ENCODE measurements around the gene DIABLO.
A peak's percentile ranks its signal among the peaks of the same experiment; 100 is the strongest.
"Not testable (repeated sequence)": the region's sequence is repeated elsewhere in the genome, so short reads cannot be mapped to it uniquely, and the experiment has no call there.

Gene DIABLO

GRCh38 chr12:122225683-122226365 lies at the start of gene DIABLO:
TSS of gene DIABLO (minus strand) at chr12:122226052. CDS start at chr12:122226014, 38 bp downstream.
- DNase-seq (peak; percentile 100), ATAC-seq (peak; percentile 93)
- Mint-ChIP-seq H3K27ac (peak within 1 kb of the TSS; percentile 93 to 95), H3K9me3 (no peaks in the 10 kb centered on the region), H3K27me3 (no peaks in the 10 kb centered on the region), H3K4me1 (peaks cover 57% of the 10 kb centered on the region), H3K4me3 (peak within 1 kb of the TSS; percentile 92 to 95)

DNA sequence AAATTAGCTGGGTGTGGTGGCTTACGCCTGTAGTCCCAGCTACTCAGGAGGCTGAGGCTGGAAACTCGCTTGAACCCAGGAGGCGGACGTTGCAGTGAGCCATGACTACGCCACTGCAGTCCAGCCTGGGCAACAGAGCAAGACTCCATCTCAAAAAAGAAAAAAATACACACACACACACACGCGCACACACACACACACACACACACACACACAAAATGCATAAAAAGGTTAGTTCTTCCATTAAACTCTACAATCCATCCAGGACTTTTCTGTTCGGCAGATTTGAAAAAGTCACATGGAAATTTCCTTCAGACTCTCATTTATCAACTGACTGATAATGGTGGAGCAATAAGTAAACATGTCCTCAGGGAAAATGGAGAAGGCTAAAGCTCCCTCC lies 49.6 kb upstream of the DIABLO start:
- no peak for ATAC-seq
- Mint-ChIP-seq H3K27me3 (no peaks in the 10 kb centered on the region), H3K4me3 (no peak overlapping the region), H3K4me1 (no peaks in the 10 kb centered on the region), H3K9me3 (no peaks in the 10 kb centered on the region), H3K27ac (no peak overlapping the region)
- no peak for DNase-seq

DNA sequence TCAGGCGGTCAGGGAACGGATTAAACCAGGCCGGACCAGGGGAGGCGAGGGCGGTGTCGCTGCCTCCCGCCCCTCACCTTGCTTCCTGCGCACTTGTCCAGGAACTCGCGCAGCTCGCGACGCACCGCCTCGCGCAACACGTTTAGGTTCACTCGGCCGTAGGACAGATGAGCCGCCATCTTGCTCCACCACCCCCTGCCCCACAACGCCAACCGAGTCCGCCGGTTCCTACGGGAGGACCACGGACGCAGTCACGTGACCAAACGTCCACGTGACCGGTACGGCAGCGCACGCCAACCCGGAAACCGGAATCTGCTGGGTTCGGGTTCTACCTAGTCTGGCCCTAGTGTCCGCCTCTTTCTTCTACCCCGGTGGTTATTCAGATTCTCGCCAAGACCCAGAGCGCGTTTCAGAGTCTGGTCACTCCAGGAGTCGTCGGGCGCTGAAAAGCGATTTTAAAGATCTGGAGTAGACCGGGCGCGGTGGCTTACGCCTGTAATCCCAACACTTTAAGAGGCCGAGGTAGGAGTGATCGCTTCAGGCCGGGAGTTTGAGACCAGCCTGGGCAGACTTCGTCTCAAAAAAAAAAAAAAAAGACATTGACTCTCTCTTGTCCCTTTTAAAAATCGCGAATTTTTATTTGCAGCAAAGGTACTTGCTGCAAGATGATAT lies 40.5 kb upstream of the DIABLO start, which contains the start of gene VPS33A:
VPS33A (minus strand) TSS at position 265 of the 672 bp plus-strand sequence; CDS start at position 179, 86 bp downstream.
- peak within 1 kb of the TSS; percentile 98 to 100 for H3K27ac Mint-ChIP-seq

GRCh38 chr12:122265886-122266229 lies 40.0 kb upstream of the DIABLO start:
- ATAC-seq (peak; percentile 61), DNase-seq (no peak)
- peak overlapping the region; percentile 95 to 96 for H3K4me3 Mint-ChIP-seq
- H3K27ac Mint-ChIP-seq: peak overlapping the region; percentile 98 to 100
- H3K4me1 Mint-ChIP-seq: peaks cover 27% of the 10 kb centered on the region
- no peaks in the 10 kb centered on the region for H3K27me3 Mint-ChIP-seq
- H3K9me3 Mint-ChIP-seq: no peaks in the 10 kb centered on the region

More for the DNA sequence above, 40.5 kb upstream of the DIABLO start, which contains the start of gene VPS33A:
- H3K9me3 Mint-ChIP-seq: no peaks in the 10 kb centered on the region
- ATAC-seq (peak; percentile 94), DNase-seq (peak; percentile 95 to 96)
- H3K4me1 Mint-ChIP-seq: peaks cover 27% of the 10 kb centered on the region
- H3K4me3 Mint-ChIP-seq: peak within 1 kb of the TSS; percentile 95 to 96
- no peaks in the 10 kb centered on the region for H3K27me3 Mint-ChIP-seq

GRCh38 chr12:122265476-122265875 lies 39.6 kb upstream of the DIABLO start:
- peak in 1 of 2 donors; percentile 7 for DNase-seq
- Mint-ChIP-seq H3K27me3 (no peaks in the 10 kb centered on the region), H3K9me3 (no peaks in the 10 kb centered on the region), H3K27ac (peak overlapping the region; percentile 98 to 100), H3K4me1 (peaks cover 27% of the 10 kb centered on the region), H3K4me3 (peak overlapping the region; percentile 95 to 96)
- ATAC-seq: no peak

GRCh38 chr12:122260735-122261134 lies 34.9 kb upstream of the DIABLO start:
- not testable (repeated sequence) for H3K27ac Mint-ChIP-seq, H3K9me3 Mint-ChIP-seq, H3K27me3 Mint-ChIP-seq, H3K4me3 Mint-ChIP-seq, ATAC-seq, DNase-seq
- peaks cover 15% of the 10 kb centered on the region for H3K4me1 Mint-ChIP-seq

DNA sequence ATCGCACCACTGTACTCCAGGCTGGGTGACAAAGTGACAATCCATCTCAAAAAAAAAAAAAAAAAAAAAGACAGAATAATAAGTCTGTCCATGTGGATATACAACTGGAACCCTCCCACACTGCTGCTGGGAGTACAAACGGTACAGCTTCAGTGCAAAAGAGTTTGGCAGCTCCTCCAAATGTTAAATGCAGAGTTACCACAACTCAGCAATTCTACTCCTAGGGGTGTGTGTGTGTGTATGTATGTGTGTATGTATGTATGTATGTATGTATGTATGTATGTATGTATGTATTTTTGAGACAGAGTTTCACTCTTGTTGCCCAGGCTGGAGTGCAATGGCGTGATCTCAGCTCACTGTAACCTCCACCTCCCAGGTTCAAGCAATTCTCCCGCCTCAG lies 33.1 kb upstream of the DIABLO start:
- H3K9me3 Mint-ChIP-seq, ATAC-seq, H3K27ac Mint-ChIP-seq, H3K4me1 Mint-ChIP-seq, H3K27me3 Mint-ChIP-seq, H3K4me3 Mint-ChIP-seq, DNase-seq: not testable (repeated sequence)

GRCh38 chr12:122258462-122258861 lies 32.6 kb upstream of the DIABLO start:
- not testable (repeated sequence) for ATAC-seq, DNase-seq, H3K4me1 Mint-ChIP-seq, H3K27me3 Mint-ChIP-seq, H3K27ac Mint-ChIP-seq, H3K4me3 Mint-ChIP-seq, H3K9me3 Mint-ChIP-seq

- Mint-ChIP-seq H3K27me3 (no peaks in the 10 kb centered on the region), H3K4me3 (no peak overlapping the region), H3K9me3 (no peaks in the 10 kb centered on the region), H3K27ac (no peak overlapping the region), H3K4me1 (peaks cover 5% of the 10 kb centered on the region)
- ATAC-seq: no peak
- DNase-seq: no peak
Observed at GRCh38 chr12:122250536-122250935, 24.7 kb upstream of the DIABLO start.

DNA sequence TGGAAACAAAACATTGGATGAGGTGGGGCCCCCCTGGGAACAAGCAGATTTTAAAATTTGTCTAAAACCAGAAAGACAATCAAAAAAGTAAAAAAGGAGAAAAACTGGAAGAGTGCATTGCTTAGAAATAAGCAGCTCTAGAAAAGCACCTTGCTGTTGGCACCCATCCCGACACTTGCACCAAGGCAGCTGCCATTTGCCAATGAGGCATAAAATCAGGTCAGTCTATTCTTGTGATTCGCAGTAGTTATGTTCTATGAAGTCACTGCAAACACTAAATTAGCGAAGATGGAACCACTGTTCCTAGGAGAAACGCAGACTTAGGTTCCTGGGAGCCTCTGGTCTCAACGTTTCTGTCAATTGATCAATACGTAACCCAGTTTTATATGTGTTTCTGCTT lies 24.2 kb upstream of the DIABLO start:
- H3K4me3 Mint-ChIP-seq: no peak overlapping the region
- H3K27me3 Mint-ChIP-seq: no peaks in the 10 kb centered on the region
- ATAC-seq (no peak), DNase-seq (no peak)
- H3K9me3 Mint-ChIP-seq: no peaks in the 10 kb centered on the region
- no peak overlapping the region for H3K27ac Mint-ChIP-seq
- peaks cover 7% of the 10 kb centered on the region for H3K4me1 Mint-ChIP-seq

- Mint-ChIP-seq H3K27ac (no peak overlapping the region), H3K4me1 (peaks cover 15% of the 10 kb centered on the region), H3K4me3 (no peak overlapping the region), H3K27me3 (no peaks in the 10 kb centered on the region), H3K9me3 (no peaks in the 10 kb centered on the region)
- DNase-seq (no peak), ATAC-seq (no peak)
Observed at GRCh38 chr12:122245553-122245952, 19.7 kb upstream of the DIABLO start.

GRCh38 chr12:122244565-122245371 lies 18.9 kb upstream of the DIABLO start:
- Mint-ChIP-seq H3K9me3 (no peaks in the 10 kb centered on the region), H3K4me3 (peak overlapping the region; percentile 33 to 37), H3K4me1 (peaks cover 15% of the 10 kb centered on the region), H3K27ac (peak overlapping the region in 1 of 2 donors; percentile 8), H3K27me3 (no peaks in the 10 kb centered on the region)
- DNase-seq (no peak), ATAC-seq (peak; percentile 69)

GRCh38 chr12:122243965-122244364 lies 18.1 kb upstream of the DIABLO start:
- no peak for DNase-seq
- H3K27ac Mint-ChIP-seq: no peak overlapping the region
- H3K27me3 Mint-ChIP-seq: no peaks in the 10 kb centered on the region
- no peaks in the 10 kb centered on the region for H3K9me3 Mint-ChIP-seq
- peaks cover 15% of the 10 kb centered on the region for H3K4me1 Mint-ChIP-seq
- ATAC-seq: no peak
- peak overlapping the region in 1 of 2 donors; percentile 10 for H3K4me3 Mint-ChIP-seq

GRCh38 chr12:122238861-122239260 lies 13.0 kb upstream of the DIABLO start:
- DNase-seq (no peak), ATAC-seq (no peak)
- Mint-ChIP-seq H3K27ac (peak overlapping the region in 1 of 2 donors; percentile 60), H3K4me1 (no peaks in the 10 kb centered on the region), H3K27me3 (no peaks in the 10 kb centered on the region), H3K9me3 (no peaks in the 10 kb centered on the region), H3K4me3 (no peak overlapping the region)

GRCh38 chr12:122235741-122236140 lies 9.9 kb upstream of the DIABLO start:
- H3K27ac Mint-ChIP-seq: no peak overlapping the region
- no peak for DNase-seq
- H3K4me1 Mint-ChIP-seq: no peaks in the 10 kb centered on the region

GRCh38 chr12:122232691-122233090 lies 6.8 kb upstream of the DIABLO start:
- no peaks in the 10 kb centered on the region for H3K9me3 Mint-ChIP-seq
- H3K4me1 Mint-ChIP-seq: peaks cover 7% of the 10 kb centered on the region
- no peaks in the 10 kb centered on the region for H3K27me3 Mint-ChIP-seq
- no peak overlapping the region for H3K27ac Mint-ChIP-seq
- DNase-seq (no peak), ATAC-seq (no peak)
- no peak overlapping the region for H3K4me3 Mint-ChIP-seq

More at GRCh38 chr12:122235741-122236140, 9.9 kb upstream of the DIABLO start:
- ATAC-seq: no peak
- no peak overlapping the region for H3K4me3 Mint-ChIP-seq
- H3K27me3 Mint-ChIP-seq: no peaks in the 10 kb centered on the region
- no peaks in the 10 kb centered on the region for H3K9me3 Mint-ChIP-seq

Measured in stimulated activated naive CD8-positive, alpha-beta T cell treated with anti-CD3 and anti-CD28 coated beads, Interleukin-15, amount 100 ng/mL, for 72 hours (primary cell).